MCF 10A (cell line): Measurements from ENCODE around the gene NIN. TPM values are rescaled to one million over a fixed set of nuclear protein-coding genes. Genes with fewer than 3 reads are reported as not detected.

Experiments
- BruUV-seq: library from RNA; stranded (reverse); fragments of 400-500 nt; replicated peaks from 2 replicates; lab custom pipeline; 2021; lab: Mats Ljungman, UMichigan
- CTCF ChIA-PET: fragments of 300-600 bp; sonication (Branson Sonifier 250); formaldehyde crosslinking; extraction: SDS; loops from one replicate; lab custom pipeline; 2021; ENCODE audit warnings: antibody characterized with exemption, inconsistent platforms; lab: Yijun Ruan, JAX
- POLR2A ChIA-PET: fragments of 300-600, 350-650 bp; sonication (Branson Sonifier 250); formaldehyde crosslinking; extraction: SDS; loops from one replicate; lab custom pipeline; 2020; ENCODE audit warnings: antibody characterized with exemption, inconsistent platforms; lab: Yijun Ruan, JAX
- DNase-seq: peaks from one replicate; pipeline ENCODE4 v3.0.0-alpha.2; 2018; ENCODE audit not compliant: unreplicated experiment
- H3K27ac Mint-ChIP-seq: one replicate; pipeline ENCODE4 v1.8.0; 2022; ENCODE audit warnings: mild to moderate bottlenecking, low read depth, mixed read lengths; ENCODE audit not compliant: unreplicated experiment
- H3K27me3 Mint-ChIP-seq: one replicate; pipeline ENCODE4 v1.8.0; 2022; ENCODE audit warnings: mixed read lengths; ENCODE audit not compliant: insufficient read depth, unreplicated experiment
- H3K36me3 Mint-ChIP-seq: one replicate; pipeline ENCODE4 v1.8.0; 2022; ENCODE audit warnings: mild to moderate bottlenecking, moderate library complexity, mixed read lengths; ENCODE audit not compliant: insufficient read depth, unreplicated experiment
- H3K4me1 Mint-ChIP-seq: one replicate; pipeline ENCODE4 v1.8.0; 2022; ENCODE audit warnings: mixed read lengths; ENCODE audit not compliant: insufficient read depth, unreplicated experiment
- H3K4me3 Mint-ChIP-seq: one replicate; pipeline ENCODE4 v1.8.0; 2022; ENCODE audit warnings: mild to moderate bottlenecking, moderate library complexity, mixed read lengths; ENCODE audit not compliant: unreplicated experiment
- H3K9me3 Mint-ChIP-seq: one replicate; pipeline ENCODE4 v1.8.0; 2022; ENCODE audit warnings: mixed read lengths; ENCODE audit not compliant: unreplicated experiment
- intact Hi-C: fragments of 100-400 bp; cut with micrococcal nuclease; formaldehyde crosslinking; loops from 2 replicates; pipeline ENCODE4 v1.14.1; 2022
- total RNA-seq: library from RNA; stranded (reverse); gene quantifications from 2 replicates; pipeline ENCODE4 v1.2.3, GENCODE V29; 2022
- TF ChIP-seq, protein P1 (sequence below): fragments of 200-600 bp; IDR thresholded peaks from one replicate; pipeline ENCODE4 v1.8.0; 2022; ENCODE audit warnings: antibody characterized with exemption, mild to moderate bottlenecking; ENCODE audit not compliant: unreplicated experiment

The NIN gene
- total RNA-seq, 1 experiment from 2014 or later, result 33.0 TPM

DNA sequence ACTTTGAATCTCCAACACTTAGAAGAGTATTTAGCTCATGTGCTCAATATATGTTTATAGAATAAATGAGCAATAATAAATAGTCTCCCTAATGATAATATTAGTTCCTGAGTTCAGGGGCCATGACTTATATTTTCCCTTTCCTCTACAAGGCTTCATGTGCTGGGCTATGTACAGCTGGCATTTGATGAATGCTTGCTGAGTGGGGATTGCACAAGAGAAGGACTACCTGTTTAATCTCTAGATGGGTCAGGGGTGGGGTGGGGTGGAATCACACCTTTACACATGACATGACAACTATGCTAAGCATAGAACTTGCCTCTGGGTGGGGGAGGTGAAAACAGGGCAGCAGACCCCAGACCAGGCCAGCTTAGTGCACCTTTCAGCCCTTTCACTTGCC lies 33.3 kb upstream of the NIN start:
- POLR2A ChIA-PET, result interaction anchor here (0.8 kb wide), 1 partner anchor 50 kb away, joined by 3 read pairs; no protein-coding TSS in a partner anchor
- H3K27me3 Mint-ChIP-seq, result peaks cover 13% of the 10 kb centered on the region
- H3K27ac Mint-ChIP-seq, result no peak overlapping the region
- intact Hi-C loops, result loop anchor here (10.0 kb wide), 1 partner anchor 249 kb away; no protein-coding TSS in a partner anchor
- TF ChIP-seq, protein P1, sequence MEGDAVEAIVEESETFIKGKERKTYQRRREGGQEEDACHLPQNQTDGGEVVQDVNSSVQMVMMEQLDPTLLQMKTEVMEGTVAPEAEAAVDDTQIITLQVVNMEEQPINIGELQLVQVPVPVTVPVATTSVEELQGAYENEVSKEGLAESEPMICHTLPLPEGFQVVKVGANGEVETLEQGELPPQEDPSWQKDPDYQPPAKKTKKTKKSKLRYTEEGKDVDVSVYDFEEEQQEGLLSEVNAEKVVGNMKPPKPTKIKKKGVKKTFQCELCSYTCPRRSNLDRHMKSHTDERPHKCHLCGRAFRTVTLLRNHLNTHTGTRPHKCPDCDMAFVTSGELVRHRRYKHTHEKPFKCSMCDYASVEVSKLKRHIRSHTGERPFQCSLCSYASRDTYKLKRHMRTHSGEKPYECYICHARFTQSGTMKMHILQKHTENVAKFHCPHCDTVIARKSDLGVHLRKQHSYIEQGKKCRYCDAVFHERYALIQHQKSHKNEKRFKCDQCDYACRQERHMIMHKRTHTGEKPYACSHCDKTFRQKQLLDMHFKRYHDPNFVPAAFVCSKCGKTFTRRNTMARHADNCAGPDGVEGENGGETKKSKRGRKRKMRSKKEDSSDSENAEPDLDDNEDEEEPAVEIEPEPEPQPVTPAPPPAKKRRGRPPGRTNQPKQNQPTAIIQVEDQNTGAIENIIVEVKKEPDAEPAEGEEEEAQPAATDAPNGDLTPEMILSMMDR, result no peak
- H3K4me3 Mint-ChIP-seq, result no peak overlapping the region
- H3K36me3 Mint-ChIP-seq, result no peaks in the 10 kb centered on the region
- no TSS peak for BruUV-seq
- DNase-seq, result no peak
- H3K4me1 Mint-ChIP-seq, result no peaks in the 10 kb centered on the region
- CTCF ChIA-PET, result interaction anchor here (0.6 to 10.2 kb wide), 4 partner anchors 13 to 985 kb away, joined by 3 to 101 read pairs (median 3); no protein-coding TSS in a partner anchor
- H3K9me3 Mint-ChIP-seq, result no peaks in the 10 kb centered on the region

DNA sequence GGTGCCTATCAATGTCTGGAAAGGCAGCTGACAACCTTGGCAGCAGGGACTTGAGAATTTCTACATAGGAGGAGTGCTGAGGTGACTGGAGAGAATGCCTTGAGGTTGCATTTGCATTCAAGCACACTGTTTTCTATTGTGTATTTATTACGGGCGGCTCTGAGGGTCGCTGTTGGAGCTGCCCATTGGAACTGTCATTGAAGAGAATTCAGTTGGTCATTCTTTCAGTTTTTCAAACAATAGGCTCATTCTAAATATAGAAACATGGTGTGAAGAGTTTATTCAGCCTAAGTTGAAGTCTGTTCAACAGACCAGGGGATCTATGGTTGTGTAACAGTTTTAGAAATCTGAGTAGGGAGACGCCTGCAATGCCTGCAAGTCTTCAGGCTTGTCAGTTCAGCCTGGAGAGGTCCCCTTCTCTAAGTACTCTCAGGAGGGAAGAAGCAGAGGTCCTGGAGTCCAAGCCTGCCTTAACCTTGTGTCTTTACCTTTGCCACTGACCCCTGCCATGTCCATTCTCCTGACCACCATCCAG lies 31.1 kb upstream of the NIN start:
- no TSS peak for BruUV-seq
- no peak overlapping the region for H3K27ac Mint-ChIP-seq
- POLR2A ChIA-PET, result interaction anchor here (0.7 to 1.4 kb wide), 3 partner anchors 31 to 262 kb away, joined by 3 to 4 read pairs (median 3); partner anchors contain the start of gene NIN
- H3K4me1 Mint-ChIP-seq, result no peaks in the 10 kb centered on the region
- CTCF ChIA-PET, result interaction anchor here (0.7 to 10.2 kb wide), 7 partner anchors 28 to 971 kb away, joined by 3 to 101 read pairs (median 4); partner anchors contain the start of gene NIN
- DNase-seq, result no peak
- no peak overlapping the region for H3K4me3 Mint-ChIP-seq
- peaks cover 2% of the 10 kb centered on the region for H3K36me3 Mint-ChIP-seq
- peaks cover 8% of the 10 kb centered on the region for H3K27me3 Mint-ChIP-seq
- no peaks in the 10 kb centered on the region for H3K9me3 Mint-ChIP-seq
- TF ChIP-seq, protein P1, result no peak
- intact Hi-C loops, result loop anchor here (10.0 kb wide), 1 partner anchor 247 kb away; no protein-coding TSS in a partner anchor

DNA sequence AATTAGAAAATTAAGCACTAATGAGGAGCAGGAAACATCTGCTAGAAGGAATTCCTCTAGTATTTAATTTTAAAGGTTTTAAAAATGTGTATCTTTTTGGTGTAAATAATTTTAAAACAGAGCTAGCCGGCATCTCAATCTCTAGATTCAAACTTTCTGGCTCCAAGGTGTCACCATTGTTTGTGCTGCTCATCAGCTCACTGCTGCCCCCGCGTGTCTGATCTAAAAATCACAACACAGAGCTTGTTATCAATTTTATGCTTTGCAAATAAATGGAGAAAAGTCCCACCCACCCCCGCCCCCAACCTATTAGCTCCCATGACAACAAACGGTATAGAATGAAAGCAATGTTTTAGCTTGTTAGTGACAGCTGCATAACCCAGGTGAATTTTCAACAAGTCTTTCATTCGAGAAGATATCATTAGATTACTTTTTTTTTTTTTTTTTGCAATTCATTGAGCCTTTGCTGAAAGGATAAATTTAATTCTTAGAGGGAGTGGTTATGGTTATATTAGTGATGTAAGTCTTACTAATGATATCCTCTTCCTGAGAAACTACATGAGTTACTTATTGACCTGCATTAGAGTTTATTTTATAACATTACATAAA lies 29.6 kb upstream of the NIN start:
- peaks cover 6% of the 10 kb centered on the region for H3K36me3 Mint-ChIP-seq
- intact Hi-C loops, result loop anchor here (1.0 to 10.0 kb wide), 3 partner anchors 82 to 317 kb away; no protein-coding TSS in a partner anchor
- H3K4me3 Mint-ChIP-seq, result peak overlapping the region; percentile 82
- TF ChIP-seq, protein P1, result peak; percentile 68
- H3K9me3 Mint-ChIP-seq, result no peaks in the 10 kb centered on the region
- no TSS peak for BruUV-seq
- POLR2A ChIA-PET, result interaction anchor here (0.7 to 2.5 kb wide), 16 partner anchors 14 to 807 kb away, joined by 3 to 18 read pairs (median 4); partner anchors contain the start of genes NIN and SAV1
- H3K27me3 Mint-ChIP-seq, result no peaks in the 10 kb centered on the region
- no peaks in the 10 kb centered on the region for H3K4me1 Mint-ChIP-seq
- CTCF ChIA-PET, result interaction anchor here (0.6 to 10.2 kb wide), 46 partner anchors 10 to 1496 kb away, joined by 3 to 101 read pairs (median 4); partner anchors contain the start of genes ABHD12B and NIN
- DNase-seq, result peak; percentile 79
- peak overlapping the region; percentile 49 for H3K27ac Mint-ChIP-seq

DNA sequence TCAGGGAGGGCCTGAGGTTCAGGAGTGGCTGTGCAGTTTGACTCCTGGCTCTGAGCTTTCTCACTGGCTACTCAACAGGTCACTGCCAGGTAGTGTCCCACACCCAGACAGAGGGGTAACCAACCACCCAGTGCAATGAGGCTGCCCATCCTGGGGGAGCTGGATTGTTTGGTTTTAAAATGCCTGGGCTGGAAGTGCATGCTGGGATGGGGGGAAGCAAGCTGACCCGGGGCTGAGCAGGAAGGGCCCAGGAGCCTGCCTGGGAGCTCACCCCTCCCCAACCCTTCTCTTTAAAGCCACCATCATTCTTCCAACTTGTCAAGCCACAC lies 28.3 kb upstream of the NIN start:
- Mint-ChIP-seq H3K9me3 (no peaks in the 10 kb centered on the region), H3K4me1 (no peaks in the 10 kb centered on the region), H3K27ac (no peak overlapping the region), H3K4me3 (peak overlapping the region; percentile 82), H3K27me3 (no peaks in the 10 kb centered on the region), H3K36me3 (peaks cover 6% of the 10 kb centered on the region)
- TF ChIP-seq, protein P1, result no peak
- CTCF ChIA-PET, result interaction anchor here (0.6 to 10.2 kb wide), 16 partner anchors 8 to 317 kb away, joined by 3 to 101 read pairs (median 6); partner anchors contain the start of genes ABHD12B and NIN
- BruUV-seq, result no TSS peak
- POLR2A ChIA-PET, result interaction anchor here (0.6 to 2.5 kb wide), 8 partner anchors 9 to 193 kb away, joined by 3 to 18 read pairs (median 6); partner anchors contain the start of gene NIN
- DNase-seq, result no peak
- intact Hi-C loops, result no loop called here
